Stimulated activated CD8-positive, alpha-beta memory T cell treated with anti-CD3 and anti-CD28 coated beads, Interleukin-7, amount 100 ng/mL, for 1 hour (primary cell): Measurements from ENCODE around the gene ACVR2A.

Experiments
- DNase-seq, 2 donors: peaks; one replicate each; pipeline ENCODE4 v3.0.0-alpha.2; 2020; ENCODE audit warnings: low read depth in 2 of 2

The ACVR2A gene

GRCh38 chr2:147844697-147845410, at the start of gene ACVR2A:
TSS of gene ACVR2A (plus strand) at chr2:147845029. CDS start at chr2:147845153, 124 bp downstream.
- DNase-seq: peak in 1 of 2 donors; percentile 22

GRCh38 chr2:147800316-147800715, 44.5 kb upstream of the ACVR2A start:
- no peak for DNase-seq

- DNase-seq: no peak
These were observed 38.0 kb upstream of the ACVR2A start for GRCh38 chr2:147806846-147807245.

- no peak for DNase-seq
These were observed 36.3 kb upstream of the ACVR2A start for GRCh38 chr2:147808520-147808919.

GRCh38 chr2:147810883-147811765, 33.7 kb upstream of the ACVR2A start:
- no peak for DNase-seq

GRCh38 chr2:147818741-147819140, 26.1 kb upstream of the ACVR2A start:
- DNase-seq: no peak

- no peak for DNase-seq
These were observed 20.2 kb upstream of the ACVR2A start for GRCh38 chr2:147824620-147825019.

GRCh38 chr2:147826278-147827087, 18.3 kb upstream of the ACVR2A start:
- no peak for DNase-seq

GRCh38 chr2:147827088-147827375, 17.8 kb upstream of the ACVR2A start:
- DNase-seq: no peak

GRCh38 chr2:147829106-147829505, 15.7 kb upstream of the ACVR2A start:
- no peak for DNase-seq

- no peak for DNase-seq
These were observed 8.7 kb upstream of the ACVR2A start for GRCh38 chr2:147836099-147836498.

GRCh38 chr2:147843391-147843863, 1.4 kb upstream of the ACVR2A start:
- DNase-seq: no peak

GRCh38 chr2:147843864-147844696, 749 bp upstream of the ACVR2A start:
- DNase-seq: peak; percentile 71 to 72

- DNase-seq: peak in 1 of 2 donors; percentile 8
These were observed 662 bp downstream of the ACVR2A start for GRCh38 chr2:147845411-147845971.

GRCh38 chr2:147846412-147847081, 1.7 kb downstream of the ACVR2A start:
- no peak for DNase-seq

- no peak for DNase-seq
These were observed 3.0 kb downstream of the ACVR2A start for GRCh38 chr2:147847746-147848391.

GRCh38 chr2:147850838-147851237, 6.0 kb downstream of the ACVR2A start:
- DNase-seq: no peak

GRCh38 chr2:147851244-147851930, 6.6 kb downstream of the ACVR2A start:
- no peak for DNase-seq

GRCh38 chr2:147854557-147855134, 9.8 kb downstream of the ACVR2A start:
- no peak for DNase-seq
